ENCODE measurements around the gene PROC. TPM values are rescaled to one million over a fixed set of nuclear protein-coding genes. Genes with fewer than 3 reads are reported as not detected.

PROC gene
- total RNA-seq, 1 experiment from 2014 or later, result 0.59 TPM

DNA sequence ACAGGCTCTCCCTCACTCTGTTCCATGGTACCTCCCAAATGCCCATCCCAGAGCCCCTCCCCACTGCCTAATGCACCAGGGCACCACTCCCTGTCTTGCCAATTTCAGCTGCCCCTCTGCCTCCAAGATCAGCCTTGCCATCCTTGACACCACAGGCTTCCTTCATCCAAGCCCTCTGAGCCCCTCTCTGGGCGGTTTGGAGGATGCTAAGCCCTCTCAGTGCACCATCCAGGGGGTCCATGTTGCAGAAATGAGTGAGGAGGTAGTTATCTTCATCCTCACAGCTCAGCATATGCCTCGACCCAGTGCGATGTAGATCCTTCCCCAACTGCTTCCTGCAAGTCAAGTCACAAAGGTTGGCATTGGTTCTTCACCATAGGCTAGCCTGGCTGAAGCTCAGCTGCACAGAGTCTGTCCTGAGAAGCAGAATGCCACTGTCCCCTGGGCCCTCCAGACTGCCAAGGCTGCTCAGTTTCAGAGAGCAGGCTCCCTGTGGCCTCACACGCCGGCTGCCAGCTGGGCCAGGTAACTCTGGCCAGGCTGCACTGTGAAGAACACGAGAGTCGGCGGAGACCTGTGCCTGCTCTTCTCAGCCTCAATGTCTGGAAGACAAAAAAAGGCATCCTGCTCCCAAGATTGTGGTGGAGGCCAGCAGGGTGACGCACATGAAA, 20.5 kb upstream of the PROC start:
- no peak overlapping the region for H3K4me3 Mint-ChIP-seq (ENCODE audit: low read depth, unreplicated experiment)

DNA sequence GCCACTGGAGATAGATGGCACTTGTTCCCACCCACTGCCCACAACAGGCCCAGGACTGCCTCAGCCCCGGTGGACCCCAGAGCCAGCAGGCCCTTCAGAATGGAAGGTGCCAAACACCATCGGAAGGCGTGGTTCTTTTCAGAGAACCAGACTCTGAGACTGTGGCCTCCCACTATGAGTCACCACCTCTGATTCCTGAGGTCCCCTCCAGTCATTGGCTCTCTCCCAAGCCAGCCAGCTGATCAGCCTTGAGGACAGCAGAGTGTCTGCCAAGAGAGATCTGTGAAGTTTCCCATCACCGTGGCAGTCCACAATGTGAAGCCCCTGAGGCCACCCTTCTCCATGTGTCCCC, 20.0 kb upstream of the PROC start:
- TF ChIP-seq, protein P1, sequence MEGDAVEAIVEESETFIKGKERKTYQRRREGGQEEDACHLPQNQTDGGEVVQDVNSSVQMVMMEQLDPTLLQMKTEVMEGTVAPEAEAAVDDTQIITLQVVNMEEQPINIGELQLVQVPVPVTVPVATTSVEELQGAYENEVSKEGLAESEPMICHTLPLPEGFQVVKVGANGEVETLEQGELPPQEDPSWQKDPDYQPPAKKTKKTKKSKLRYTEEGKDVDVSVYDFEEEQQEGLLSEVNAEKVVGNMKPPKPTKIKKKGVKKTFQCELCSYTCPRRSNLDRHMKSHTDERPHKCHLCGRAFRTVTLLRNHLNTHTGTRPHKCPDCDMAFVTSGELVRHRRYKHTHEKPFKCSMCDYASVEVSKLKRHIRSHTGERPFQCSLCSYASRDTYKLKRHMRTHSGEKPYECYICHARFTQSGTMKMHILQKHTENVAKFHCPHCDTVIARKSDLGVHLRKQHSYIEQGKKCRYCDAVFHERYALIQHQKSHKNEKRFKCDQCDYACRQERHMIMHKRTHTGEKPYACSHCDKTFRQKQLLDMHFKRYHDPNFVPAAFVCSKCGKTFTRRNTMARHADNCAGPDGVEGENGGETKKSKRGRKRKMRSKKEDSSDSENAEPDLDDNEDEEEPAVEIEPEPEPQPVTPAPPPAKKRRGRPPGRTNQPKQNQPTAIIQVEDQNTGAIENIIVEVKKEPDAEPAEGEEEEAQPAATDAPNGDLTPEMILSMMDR (IDR thresholded peaks at IDR 0.05; ENCODE audit: unreplicated experiment), result no peak
- BruUV-seq (replicated peaks), result no TSS peak
- peak; percentile 89 for DNase-seq
- H3K4me1 Mint-ChIP-seq (ENCODE audit: low read depth, unreplicated experiment), result peaks cover 49% of the 10 kb centered on the region
- CTCF ChIA-PET, result interaction anchor here (0.6 to 1.7 kb wide), 5 partner anchors 12 to 1869 kb away, joined by 3 to 7 read pairs (median 5); no protein-coding TSS in a partner anchor
- H3K27ac Mint-ChIP-seq (ENCODE audit: unreplicated experiment), result no peak overlapping the region
- H3K4me3 Mint-ChIP-seq (ENCODE audit: low read depth, unreplicated experiment), result no peak overlapping the region
- H3K36me3 Mint-ChIP-seq (ENCODE audit: insufficient read depth, unreplicated experiment), result peaks cover 15% of the 10 kb centered on the region
- peaks cover 3% of the 10 kb centered on the region for H3K9me3 Mint-ChIP-seq (ENCODE audit: low read depth, unreplicated experiment)
- H3K27me3 Mint-ChIP-seq (ENCODE audit: unreplicated experiment), result no peaks in the 10 kb centered on the region
- intact Hi-C loops (cut with micrococcal nuclease; ENCODE audit: unreplicated experiment), result no loop called here

More for the DNA sequence above, 20.5 kb upstream of the PROC start:
- DNase-seq, result no peak
- intact Hi-C loops (cut with micrococcal nuclease; ENCODE audit: unreplicated experiment), result no loop called here
- CTCF ChIA-PET, result interaction anchor here (0.6 to 1.7 kb wide), 4 partner anchors 12 to 1869 kb away, joined by 3 to 7 read pairs (median 6); no protein-coding TSS in a partner anchor
- H3K36me3 Mint-ChIP-seq (ENCODE audit: insufficient read depth, unreplicated experiment), result peaks cover 14% of the 10 kb centered on the region
- peaks cover 4% of the 10 kb centered on the region for H3K9me3 Mint-ChIP-seq (ENCODE audit: low read depth, unreplicated experiment)
- TF ChIP-seq, protein P1 (IDR thresholded peaks at IDR 0.05; ENCODE audit: unreplicated experiment), result no peak
- no peak overlapping the region for H3K27ac Mint-ChIP-seq (ENCODE audit: unreplicated experiment)
- no peaks in the 10 kb centered on the region for H3K27me3 Mint-ChIP-seq (ENCODE audit: unreplicated experiment)
- no TSS peak for BruUV-seq (replicated peaks)
- H3K4me1 Mint-ChIP-seq (ENCODE audit: low read depth, unreplicated experiment), result peaks cover 44% of the 10 kb centered on the region

- peak; percentile 48 for DNase-seq
- TF ChIP-seq, protein P1 (IDR thresholded peaks at IDR 0.05; ENCODE audit: unreplicated experiment), result no peak
These were observed 17.7 kb upstream of the PROC start for GRCh38 chr2:127400533-127400896.

DNA sequence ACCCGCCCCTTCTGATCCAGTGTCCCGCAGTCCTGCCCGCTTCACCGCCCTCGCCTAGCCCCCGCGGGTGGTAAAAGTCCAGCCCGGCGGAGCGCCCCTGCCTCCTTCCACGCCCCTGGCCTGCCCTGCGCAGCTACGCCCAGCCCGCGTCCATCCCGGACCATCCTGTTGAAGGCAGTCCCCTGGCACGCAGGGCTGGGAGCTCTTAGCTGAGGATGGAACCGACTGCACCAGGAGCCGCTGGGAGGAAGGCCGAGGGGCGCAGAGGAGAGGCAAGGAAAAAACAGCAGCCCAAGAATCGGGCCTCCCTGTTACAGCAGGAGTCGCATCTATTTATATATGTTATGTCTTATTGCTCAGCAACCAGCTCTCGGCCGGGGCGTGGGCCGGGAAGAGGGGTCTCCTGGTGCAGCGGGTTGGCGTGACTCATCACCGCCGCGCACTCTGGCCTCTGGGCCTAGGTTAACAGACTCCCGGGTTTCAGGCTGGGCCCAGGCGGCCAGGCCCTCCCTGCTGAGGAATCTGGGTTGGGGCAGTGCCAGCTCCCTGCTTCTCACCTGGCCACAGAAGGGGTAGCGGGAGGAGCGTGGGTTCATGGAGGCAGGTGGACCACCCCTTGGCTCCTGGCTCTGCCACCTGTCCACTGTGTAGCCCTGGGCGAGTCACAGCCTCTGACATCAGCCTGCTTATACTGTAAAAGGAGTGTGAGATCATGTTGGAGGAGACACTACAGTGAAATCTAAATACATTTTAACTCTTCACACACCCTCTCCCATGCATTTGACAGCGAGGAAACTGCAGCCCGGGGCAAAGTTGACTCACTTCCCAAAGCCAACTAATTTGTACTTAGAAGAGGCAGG, 17.1 kb upstream of the PROC start:
- TF ChIP-seq, protein P1 (IDR thresholded peaks at IDR 0.05; ENCODE audit: unreplicated experiment), result no peak
- peaks cover 15% of the 10 kb centered on the region for H3K36me3 Mint-ChIP-seq (ENCODE audit: insufficient read depth, unreplicated experiment)
- CTCF ChIA-PET, result interaction anchor here (0.8 to 2.1 kb wide), 5 partner anchors 13 to 204 kb away, joined by 3 to 7 read pairs (median 3); partner anchors contain the start of gene MAP3K2
- no TSS peak for BruUV-seq (replicated peaks)
- peaks cover 56% of the 10 kb centered on the region for H3K4me1 Mint-ChIP-seq (ENCODE audit: low read depth, unreplicated experiment)
- peak; percentile 62 for DNase-seq
- peak overlapping the region; percentile 76 for H3K27ac Mint-ChIP-seq (ENCODE audit: unreplicated experiment)
- H3K4me3 Mint-ChIP-seq (ENCODE audit: low read depth, unreplicated experiment), result peak overlapping the region; percentile 51
- no peaks in the 10 kb centered on the region for H3K27me3 Mint-ChIP-seq (ENCODE audit: unreplicated experiment)
- intact Hi-C loops (cut with micrococcal nuclease; ENCODE audit: unreplicated experiment), result no loop called here
- H3K9me3 Mint-ChIP-seq (ENCODE audit: low read depth, unreplicated experiment), result no peaks in the 10 kb centered on the region

More at GRCh38 chr2:127400533-127400896, 17.7 kb upstream of the PROC start:
- peaks cover 15% of the 10 kb centered on the region for H3K36me3 Mint-ChIP-seq (ENCODE audit: insufficient read depth, unreplicated experiment)
- BruUV-seq (replicated peaks), result no TSS peak
- peaks cover 56% of the 10 kb centered on the region for H3K4me1 Mint-ChIP-seq (ENCODE audit: low read depth, unreplicated experiment)
- CTCF ChIA-PET, result interaction anchor here (0.6 to 2.1 kb wide), 5 partner anchors 12 to 310 kb away, joined by 3 to 7 read pairs (median 3); partner anchors contain the start of gene MAP3K2
- peak overlapping the region; percentile 51 for H3K4me3 Mint-ChIP-seq (ENCODE audit: low read depth, unreplicated experiment)
- peak overlapping the region; percentile 76 for H3K27ac Mint-ChIP-seq (ENCODE audit: unreplicated experiment)
- intact Hi-C loops (cut with micrococcal nuclease; ENCODE audit: unreplicated experiment), result no loop called here
- no peaks in the 10 kb centered on the region for H3K9me3 Mint-ChIP-seq (ENCODE audit: low read depth, unreplicated experiment)
- no peaks in the 10 kb centered on the region for H3K27me3 Mint-ChIP-seq (ENCODE audit: unreplicated experiment)

All from Calu3 (cell line).